T-helper 1 cell treated with Interleukin-12 subunit alpha and Interleukin-12 subunit beta and Interleukin-4 antibody, amounts not matched to agents 30 μg/mL and 1 μg/mL, for 36 hours (primary cell): ENCODE data around the gene C4orf51.
"Not testable (repeated sequence)": the region's sequence is repeated elsewhere in the genome, so short reads cannot be mapped to it uniquely, and the experiment has no call there.

Source experiments
- H3K27ac Mint-ChIP-seq: one replicate; pipeline ENCODE4 v1.8.0; 2021; ENCODE audit warnings: mild to moderate bottlenecking, mixed read lengths
- H3K27me3 Mint-ChIP-seq: one replicate; pipeline ENCODE4 v1.8.0; 2021; ENCODE audit warnings: low read depth, mixed read lengths
- H3K36me3 Mint-ChIP-seq: one replicate; pipeline ENCODE4 v1.8.0; 2021; ENCODE audit warnings: low read depth, mixed read lengths
- H3K4me1 Mint-ChIP-seq: one replicate; pipeline ENCODE4 v1.8.0; 2021; ENCODE audit warnings: low read depth, mixed read lengths
- H3K4me3 Mint-ChIP-seq: one replicate; pipeline ENCODE4 v1.8.0; 2021; ENCODE audit warnings: mild to moderate bottlenecking, moderate library complexity, mixed read lengths
- H3K9me3 Mint-ChIP-seq: one replicate; pipeline ENCODE4 v1.8.0; 2021; ENCODE audit warnings: mixed read lengths

The C4orf51 gene

DNA sequence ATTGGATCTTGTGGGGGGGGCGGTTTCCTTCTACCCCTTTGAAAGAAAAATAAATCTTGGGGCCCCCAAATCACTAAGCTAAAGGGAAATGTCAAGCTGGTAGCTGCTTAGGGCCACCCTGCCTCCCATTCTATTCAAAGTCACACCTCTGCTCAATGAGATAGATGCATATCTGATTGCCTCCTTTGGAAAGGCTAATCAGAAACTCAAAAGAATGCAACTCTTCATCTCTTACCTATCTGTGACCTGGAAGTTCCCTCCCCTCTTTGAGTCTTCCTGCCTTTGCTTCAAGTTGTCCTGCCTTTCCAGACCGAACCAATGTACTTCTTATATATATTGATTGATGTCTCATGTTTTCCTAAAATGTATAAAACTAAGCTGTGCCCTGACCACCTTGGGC lies 7.0 kb downstream of the C4orf51 start:
- Mint-ChIP-seq H3K36me3 (no peaks in the 10 kb centered on the region), H3K4me3 (no peak overlapping the region), H3K4me1 (no peaks in the 10 kb centered on the region), H3K27me3 (peaks cover 16% of the 10 kb centered on the region), H3K27ac (no peak overlapping the region), H3K9me3 (no peaks in the 10 kb centered on the region)

GRCh38 chr4:145690610-145691009 lies 10.7 kb downstream of the C4orf51 start:
- no peak overlapping the region for H3K27ac Mint-ChIP-seq
- H3K36me3 Mint-ChIP-seq, result no peaks in the 10 kb centered on the region
- no peak overlapping the region for H3K4me3 Mint-ChIP-seq
- H3K9me3 Mint-ChIP-seq, result no peaks in the 10 kb centered on the region
- peaks cover 12% of the 10 kb centered on the region for H3K27me3 Mint-ChIP-seq
- no peaks in the 10 kb centered on the region for H3K4me1 Mint-ChIP-seq

- H3K27ac Mint-ChIP-seq, H3K4me3 Mint-ChIP-seq, H3K36me3 Mint-ChIP-seq, H3K4me1 Mint-ChIP-seq, H3K9me3 Mint-ChIP-seq: not testable (repeated sequence)
- peaks cover 12% of the 10 kb centered on the region for H3K27me3 Mint-ChIP-seq
Observed at GRCh38 chr4:145691416-145691815, 11.5 kb downstream of the C4orf51 start.

DNA sequence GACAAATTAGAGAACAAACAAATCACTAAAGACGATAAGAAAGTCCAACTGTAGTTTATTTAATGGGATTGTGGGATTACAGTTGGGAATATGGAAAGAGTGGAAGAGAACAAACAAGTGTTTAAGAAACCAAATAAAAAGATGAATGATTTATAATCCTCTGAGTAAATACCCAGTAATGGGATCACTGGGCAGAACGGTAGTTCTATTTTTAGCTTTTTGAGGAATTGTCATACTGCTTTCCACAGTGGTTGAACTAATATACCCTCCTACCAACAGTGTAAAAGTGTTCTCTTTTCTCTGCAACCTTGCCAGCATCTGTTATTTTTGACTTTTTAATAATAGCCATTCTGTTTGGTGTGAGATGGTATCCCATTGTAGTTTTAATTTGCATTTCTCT lies 15.0 kb downstream of the C4orf51 start:
- Mint-ChIP-seq H3K4me3 (no peak overlapping the region), H3K27me3 (no peaks in the 10 kb centered on the region), H3K36me3 (no peaks in the 10 kb centered on the region), H3K27ac (no peak overlapping the region), H3K4me1 (no peaks in the 10 kb centered on the region), H3K9me3 (no peaks in the 10 kb centered on the region)

DNA sequence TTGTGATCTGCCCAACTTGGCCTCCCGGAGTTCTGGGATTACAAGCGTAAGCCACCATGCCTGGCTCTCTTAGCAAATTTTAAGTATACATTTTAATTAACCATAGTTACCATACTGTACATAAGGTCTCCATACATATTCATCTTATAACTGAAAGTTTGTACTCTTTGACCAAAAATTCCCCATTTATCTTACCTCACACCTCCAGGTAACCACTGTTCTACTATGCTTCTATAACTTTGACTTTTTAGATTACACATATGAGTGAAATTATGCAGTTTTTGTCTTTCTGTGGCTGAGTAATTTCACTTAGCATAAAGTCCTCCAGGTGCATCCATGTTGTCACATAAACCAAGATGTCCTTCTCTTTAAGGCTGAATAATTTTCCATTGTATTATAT lies 17.4 kb downstream of the C4orf51 start:
- Mint-ChIP-seq H3K27ac (no peak overlapping the region), H3K27me3 (no peaks in the 10 kb centered on the region), H3K4me3 (no peak overlapping the region), H3K4me1 (no peaks in the 10 kb centered on the region), H3K36me3 (no peaks in the 10 kb centered on the region), H3K9me3 (no peaks in the 10 kb centered on the region)

DNA sequence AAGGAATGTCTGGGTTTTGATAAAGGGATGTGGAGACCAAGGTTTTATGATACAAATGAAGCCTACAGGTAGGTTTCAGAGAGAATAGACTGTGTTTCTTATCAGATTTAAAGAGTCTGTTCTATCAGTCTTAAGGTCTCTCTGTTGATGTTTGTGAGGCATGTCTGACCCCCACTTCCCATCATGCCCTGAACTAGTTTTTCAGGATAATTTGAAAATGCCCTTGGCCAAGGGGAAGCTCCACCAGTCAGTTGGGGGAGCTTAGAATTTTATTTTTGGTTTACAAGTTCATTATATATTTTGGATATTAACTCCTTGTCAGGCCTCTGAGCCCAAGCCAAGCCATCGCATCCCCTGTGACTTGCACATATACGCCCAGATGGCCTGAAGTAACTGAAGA lies 18.6 kb downstream of the C4orf51 start:
- no peak overlapping the region for H3K27ac Mint-ChIP-seq
- no peaks in the 10 kb centered on the region for H3K27me3 Mint-ChIP-seq
- no peaks in the 10 kb centered on the region for H3K4me1 Mint-ChIP-seq
- no peaks in the 10 kb centered on the region for H3K9me3 Mint-ChIP-seq
- no peaks in the 10 kb centered on the region for H3K36me3 Mint-ChIP-seq
- no peak overlapping the region for H3K4me3 Mint-ChIP-seq

DNA sequence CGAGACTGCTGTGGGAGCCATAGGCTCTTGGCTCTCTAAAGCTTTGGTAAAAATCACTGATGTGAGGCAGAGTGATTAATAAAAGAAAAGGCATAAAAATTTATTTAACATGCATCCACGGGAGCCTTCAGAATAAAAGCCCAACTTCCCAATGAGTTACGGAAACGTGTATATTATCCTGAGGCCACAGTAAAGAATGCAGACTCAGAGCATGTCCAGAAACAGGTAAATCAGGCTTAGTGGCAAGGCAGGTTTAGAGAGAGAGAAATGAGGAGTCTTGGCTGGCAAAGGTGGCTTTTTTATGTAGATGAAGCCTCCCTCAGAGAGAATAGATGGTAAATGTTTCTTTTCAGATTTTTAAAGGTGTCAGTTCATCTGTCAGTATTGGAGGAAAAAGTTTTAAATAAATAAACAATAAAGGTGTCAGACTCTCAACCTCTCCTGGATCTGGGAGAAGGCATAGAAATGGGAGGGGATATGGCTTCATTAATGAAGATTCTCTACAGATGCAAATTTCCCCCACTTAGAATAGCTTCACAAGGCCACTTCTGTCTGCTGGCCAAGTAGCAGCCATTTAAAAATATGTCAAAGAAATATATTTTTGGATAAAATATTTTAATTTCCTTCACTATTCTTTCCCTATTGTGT lies 24.0 kb downstream of the C4orf51 start:
- Mint-ChIP-seq H3K9me3 (no peaks in the 10 kb centered on the region), H3K4me1 (no peaks in the 10 kb centered on the region), H3K27me3 (no peaks in the 10 kb centered on the region), H3K4me3 (no peak overlapping the region), H3K27ac (no peak overlapping the region), H3K36me3 (no peaks in the 10 kb centered on the region)

- no peaks in the 10 kb centered on the region for H3K27me3 Mint-ChIP-seq
- peaks cover 1% of the 10 kb centered on the region for H3K36me3 Mint-ChIP-seq
- H3K4me3 Mint-ChIP-seq, result no peak overlapping the region
- H3K27ac Mint-ChIP-seq, result no peak overlapping the region
- peaks cover 30% of the 10 kb centered on the region for H3K9me3 Mint-ChIP-seq
- H3K4me1 Mint-ChIP-seq, result peaks cover 3% of the 10 kb centered on the region
Observed at GRCh38 chr4:145709336-145709735, 29.4 kb downstream of the C4orf51 start.

DNA sequence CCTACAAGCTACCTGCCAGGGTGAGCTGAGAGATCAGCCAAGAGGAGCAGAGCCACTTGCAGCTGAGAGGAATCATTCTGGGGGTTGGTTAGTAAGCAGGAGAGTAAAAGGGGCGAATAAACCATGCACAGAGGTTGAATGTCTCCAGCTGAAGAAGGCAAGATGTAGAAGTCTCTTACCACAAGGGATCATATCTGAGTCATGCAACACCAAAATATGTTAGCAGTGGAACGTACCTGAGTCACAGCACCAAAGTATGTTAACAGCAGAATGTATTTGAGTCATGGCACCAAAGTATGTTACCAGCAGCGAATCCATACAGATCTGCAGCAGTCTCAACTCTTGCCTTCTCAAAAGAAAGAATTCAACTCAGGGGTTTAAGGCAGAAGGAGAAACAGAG lies 29.9 kb downstream of the C4orf51 start:
- Mint-ChIP-seq H3K27me3 (no peaks in the 10 kb centered on the region), H3K4me3 (no peak overlapping the region), H3K27ac (no peak overlapping the region), H3K4me1 (peaks cover 3% of the 10 kb centered on the region), H3K36me3 (peaks cover 1% of the 10 kb centered on the region), H3K9me3 (peaks cover 33% of the 10 kb centered on the region)

DNA sequence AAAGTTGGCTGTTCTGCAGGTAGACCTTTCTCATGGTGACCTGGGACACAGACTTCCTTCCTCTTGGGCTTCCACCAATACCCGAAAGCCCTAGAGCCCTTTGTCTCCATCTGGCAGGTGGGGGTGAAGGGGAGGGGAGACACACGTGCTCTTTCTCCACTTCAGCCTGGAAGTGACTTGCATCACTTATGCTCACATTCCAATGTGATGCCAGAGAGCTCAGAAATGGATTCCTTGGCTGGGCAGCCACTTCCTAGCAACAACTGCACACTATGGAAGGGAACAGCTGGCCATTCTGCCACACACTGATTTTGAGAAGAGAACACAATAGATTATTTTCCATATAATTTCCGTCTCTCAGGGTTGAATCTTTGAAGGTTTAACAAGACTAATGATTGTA lies 36.3 kb downstream of the C4orf51 start:
- Mint-ChIP-seq H3K4me3 (no peak overlapping the region), H3K36me3 (peaks cover 1% of the 10 kb centered on the region), H3K4me1 (peaks cover 16% of the 10 kb centered on the region), H3K27me3 (no peaks in the 10 kb centered on the region), H3K27ac (no peak overlapping the region), H3K9me3 (peaks cover 30% of the 10 kb centered on the region)

- H3K36me3 Mint-ChIP-seq, result peaks cover 1% of the 10 kb centered on the region
- H3K9me3 Mint-ChIP-seq, result peaks cover 25% of the 10 kb centered on the region
- H3K4me1 Mint-ChIP-seq, result peaks cover 16% of the 10 kb centered on the region
- H3K4me3 Mint-ChIP-seq, result no peak overlapping the region
- H3K27ac Mint-ChIP-seq, result no peak overlapping the region
- no peaks in the 10 kb centered on the region for H3K27me3 Mint-ChIP-seq
Observed at GRCh38 chr4:145716661-145717200, 36.8 kb downstream of the C4orf51 start.

GRCh38 chr4:145719752-145720624 lies 40.0 kb downstream of the C4orf51 start:
- peak overlapping the region; percentile 31 for H3K4me3 Mint-ChIP-seq
- H3K27me3 Mint-ChIP-seq, result peaks cover 4% of the 10 kb centered on the region

DNA sequence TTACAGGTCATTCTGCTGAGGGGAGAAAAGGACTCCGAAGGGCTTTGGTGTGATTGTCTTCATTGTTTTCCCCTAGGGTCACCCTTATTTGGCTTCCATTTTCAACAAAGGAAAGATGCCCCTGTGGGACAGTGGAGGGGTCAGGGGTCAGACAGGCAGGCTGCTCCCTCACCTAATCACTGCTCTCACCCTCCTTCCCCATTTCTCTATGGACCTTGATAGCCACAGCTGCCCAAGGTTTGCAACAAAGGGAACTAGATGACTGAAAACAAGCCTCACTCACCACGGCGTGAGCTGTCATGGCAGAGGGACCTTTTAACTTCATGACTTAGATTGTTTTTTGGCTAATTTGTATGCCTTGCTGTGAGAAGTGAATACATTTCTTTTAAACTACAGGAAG lies 40.7 kb downstream of the C4orf51 start:
- no peak overlapping the region for H3K4me3 Mint-ChIP-seq
- H3K9me3 Mint-ChIP-seq, result peaks cover 7% of the 10 kb centered on the region
- H3K36me3 Mint-ChIP-seq, result no peaks in the 10 kb centered on the region
- H3K27ac Mint-ChIP-seq, result no peak overlapping the region
- H3K4me1 Mint-ChIP-seq, result peaks cover 17% of the 10 kb centered on the region
- peaks cover 9% of the 10 kb centered on the region for H3K27me3 Mint-ChIP-seq

More at GRCh38 chr4:145719752-145720624, 40.0 kb downstream of the C4orf51 start:
- Mint-ChIP-seq H3K4me1 (peaks cover 17% of the 10 kb centered on the region), H3K36me3 (no peaks in the 10 kb centered on the region), H3K9me3 (peaks cover 7% of the 10 kb centered on the region), H3K27ac (no peak overlapping the region)

- Mint-ChIP-seq H3K9me3 (peaks cover 7% of the 10 kb centered on the region), H3K27ac (no peak overlapping the region), H3K27me3 (peaks cover 14% of the 10 kb centered on the region), H3K4me1 (peaks cover 17% of the 10 kb centered on the region), H3K4me3 (no peak overlapping the region), H3K36me3 (no peaks in the 10 kb centered on the region)
Observed at GRCh38 chr4:145722561-145722960, 42.6 kb downstream of the C4orf51 start.

DNA sequence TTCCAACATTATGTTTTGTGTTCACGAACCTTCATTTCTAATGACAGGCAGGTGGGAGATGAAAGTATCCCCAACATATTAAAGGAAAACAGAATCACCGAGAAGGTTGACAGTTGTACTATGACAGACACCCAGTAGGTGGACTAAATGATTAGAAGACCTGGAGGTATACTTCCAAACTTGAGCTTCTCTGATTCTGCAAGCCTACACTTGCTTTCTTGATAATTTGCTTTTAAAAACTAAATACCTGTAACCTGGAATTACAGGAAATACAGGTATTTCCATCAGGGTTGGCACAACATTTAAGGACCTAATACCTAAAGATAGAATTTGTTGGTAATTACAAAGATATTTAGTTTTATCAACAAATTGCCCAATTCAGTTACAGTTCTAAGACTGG lies 43.4 kb downstream of the C4orf51 start:
- H3K4me3 Mint-ChIP-seq, result no peak overlapping the region
- peaks cover 7% of the 10 kb centered on the region for H3K9me3 Mint-ChIP-seq
- peaks cover 17% of the 10 kb centered on the region for H3K4me1 Mint-ChIP-seq
- no peaks in the 10 kb centered on the region for H3K36me3 Mint-ChIP-seq
- H3K27ac Mint-ChIP-seq, result no peak overlapping the region
- H3K27me3 Mint-ChIP-seq, result peaks cover 14% of the 10 kb centered on the region
